ENCODE data around the gene VPS4A.

- TF ChIP-seq NFRKB (IDR thresholded peaks at IDR 0.05) = no peak
- TF ChIP-seq BHLHE40 (IDR thresholded peaks at IDR 0.05; ENCODE audit: borderline replicate concordance) = no peak
- TF ChIP-seq FOXK2 (IDR thresholded peaks at IDR 0.05) = no peak
- TF ChIP-seq PKNOX1 (IDR thresholded peaks at IDR 0.05) = peak; percentile 76
- peak; percentile 74; the same call in 1 of the 2 replicates for TF ChIP-seq HDGF (IDR thresholded peaks at IDR 0.05; ENCODE audit: borderline replicate concordance)
- TF ChIP-seq SP1 (IDR thresholded peaks at IDR 0.05) = no peak
- TF ChIP-seq SUZ12 (IDR thresholded peaks at IDR 0.05) = no peak
- TF ChIP-seq ARNT (IDR thresholded peaks at IDR 0.05) = no peak
- no peak for TF ChIP-seq FOXA1 (IDR thresholded peaks at IDR 0.05)
- peak; percentile 39; the same call in 1 of the 2 replicates for TF ChIP-seq L3MBTL2 (conservative IDR thresholded peaks at IDR 0.05)
These were observed 19.3 kb downstream of the VPS4A start, which contains the start of gene PDF for GRCh38 chr16:69330286-69331109.

Measured in HEK293T (cell line).